BLaER1 (cell line): ENCODE data around the gene HYAL4.

Source experiments
- H3K27ac ChIP-seq: shearing (Covaris generic); formaldehyde crosslinking; 2 replicates; pipeline ENCODE4 v1.8.1; 2022
- H3K27me3 ChIP-seq: shearing (Covaris generic); formaldehyde crosslinking; 2 replicates; pipeline ENCODE4 v1.8.1; 2022
- H3K36me3 ChIP-seq: shearing (Covaris generic); formaldehyde crosslinking; 2 replicates; pipeline ENCODE4 v1.8.1; 2022
- H3K4me1 ChIP-seq: shearing (Covaris generic); formaldehyde crosslinking; 2 replicates; pipeline ENCODE4 v1.8.1; 2022
- H3K4me2 ChIP-seq: shearing (Covaris generic); formaldehyde crosslinking; 2 replicates; pipeline ENCODE4 v1.8.1; 2022
- H3K4me3 ChIP-seq: shearing (Covaris generic); formaldehyde crosslinking; 2 replicates; pipeline ENCODE4 v1.8.1; 2022
- H3K9ac ChIP-seq: shearing (Covaris generic); formaldehyde crosslinking; 2 replicates; pipeline ENCODE4 v1.8.1; 2022
- H3K9me3 ChIP-seq: shearing (Covaris generic); formaldehyde crosslinking; 2 replicates; pipeline ENCODE4 v1.8.1; 2022
- H4K20me1 ChIP-seq: shearing (Covaris generic); formaldehyde crosslinking; 2 replicates; pipeline ENCODE4 v1.8.1; 2022
- Cebpa-rat ChIP-seq: shearing (Covaris generic); IDR thresholded peaks from 2 replicates; pipeline ENCODE4 v1.8.1; 2022

Gene HYAL4, protein sequence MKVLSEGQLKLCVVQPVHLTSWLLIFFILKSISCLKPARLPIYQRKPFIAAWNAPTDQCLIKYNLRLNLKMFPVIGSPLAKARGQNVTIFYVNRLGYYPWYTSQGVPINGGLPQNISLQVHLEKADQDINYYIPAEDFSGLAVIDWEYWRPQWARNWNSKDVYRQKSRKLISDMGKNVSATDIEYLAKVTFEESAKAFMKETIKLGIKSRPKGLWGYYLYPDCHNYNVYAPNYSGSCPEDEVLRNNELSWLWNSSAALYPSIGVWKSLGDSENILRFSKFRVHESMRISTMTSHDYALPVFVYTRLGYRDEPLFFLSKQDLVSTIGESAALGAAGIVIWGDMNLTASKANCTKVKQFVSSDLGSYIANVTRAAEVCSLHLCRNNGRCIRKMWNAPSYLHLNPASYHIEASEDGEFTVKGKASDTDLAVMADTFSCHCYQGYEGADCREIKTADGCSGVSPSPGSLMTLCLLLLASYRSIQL

DNA sequence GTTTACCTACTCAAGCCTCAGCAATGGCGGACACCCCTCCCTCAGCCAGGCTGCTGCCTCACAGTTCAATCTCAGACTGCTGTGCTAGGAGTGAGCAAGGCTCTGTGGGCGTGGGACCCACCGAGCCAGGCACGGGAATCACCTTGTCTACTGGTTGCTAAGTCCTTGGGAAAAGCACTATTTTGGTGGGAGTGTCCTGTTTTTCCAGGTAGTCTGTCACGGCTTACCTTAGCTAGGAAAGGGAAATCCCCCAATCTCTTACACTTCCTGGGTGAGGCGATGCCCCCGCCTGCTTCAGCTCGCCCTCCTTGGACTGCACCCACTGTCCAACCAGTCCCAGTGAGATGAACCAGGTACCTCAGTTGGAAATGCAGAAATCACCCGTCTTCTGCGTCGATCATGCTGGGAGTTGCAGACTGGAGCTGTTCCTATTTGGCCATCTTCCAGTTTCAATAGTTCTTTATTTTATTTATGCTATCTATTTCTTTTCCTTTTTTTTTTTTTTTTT lies at the start of gene HYAL4:
TSS of gene HYAL4 (plus strand) at position 458 of the 508 bp plus-strand sequence. CDS start 23,105 bp downstream, outside the sequence.
- Histone ChIP-seq H3K9me3 (no peaks in the 10 kb centered on the region), H3K4me2 (peak within 1 kb of the TSS; percentile 58), H3K27ac (no peak within 1 kb of the TSS), H3K4me3 (no peak within 1 kb of the TSS), H4K20me1 (no peaks in the 10 kb centered on the region), H3K9ac (no peak within 1 kb of the TSS), H3K4me1 (peaks cover 14% of the 10 kb centered on the region), H3K36me3 (no peaks in the 10 kb centered on the region), H3K27me3 (no peaks in the 10 kb centered on the region)
- TF ChIP-seq Cebpa-rat = no peak

DNA sequence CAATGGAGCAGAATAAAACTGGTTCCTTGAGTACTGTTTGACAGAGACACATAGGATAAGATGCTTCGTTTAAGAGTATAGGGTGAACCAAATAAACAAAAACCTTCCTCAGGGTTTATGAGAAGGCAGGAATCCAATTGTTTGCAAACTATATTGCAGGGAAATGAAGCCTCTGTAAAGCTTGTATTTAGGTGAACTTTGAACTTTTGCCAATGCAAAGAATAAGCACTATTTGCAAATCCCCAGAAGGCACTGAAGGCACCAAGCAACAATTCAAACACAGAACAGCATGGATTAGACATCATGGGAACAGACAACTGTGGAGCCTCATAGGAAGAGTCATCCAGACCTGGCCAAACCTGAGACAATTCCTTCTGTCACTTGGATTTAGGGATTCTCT lies 49.1 kb upstream of the HYAL4 start:
- no peak for TF ChIP-seq Cebpa-rat
- Histone ChIP-seq H3K9me3 (no peaks in the 10 kb centered on the region), H4K20me1 (no peaks in the 10 kb centered on the region), H3K4me1 (peaks cover 8% of the 10 kb centered on the region), H3K9ac (no peak overlapping the region), H3K27me3 (no peaks in the 10 kb centered on the region), H3K4me3 (no peak overlapping the region), H3K36me3 (no peaks in the 10 kb centered on the region), H3K4me2 (no peak overlapping the region), H3K27ac (no peak overlapping the region)

DNA sequence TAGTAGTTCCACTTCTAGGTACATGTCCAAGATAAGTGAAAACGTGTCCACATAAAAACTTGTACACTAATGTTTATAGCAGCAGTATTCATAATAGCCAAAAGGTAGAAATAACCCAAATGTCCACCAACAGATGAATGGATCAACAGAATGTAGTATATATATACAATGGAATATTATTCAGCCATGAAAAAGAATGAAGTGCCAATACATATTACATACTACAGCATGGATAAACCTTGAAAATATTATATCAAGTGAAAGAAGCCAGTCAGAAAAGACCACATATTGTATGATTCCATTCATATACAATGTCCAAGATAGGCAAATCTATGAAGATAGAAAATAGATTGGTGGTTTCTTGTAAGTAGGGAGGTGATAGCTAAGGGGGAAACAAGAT lies 48.4 kb upstream of the HYAL4 start:
- Histone ChIP-seq H3K36me3 (no peaks in the 10 kb centered on the region), H3K4me2 (no peak overlapping the region), H3K4me3 (no peak overlapping the region), H3K9me3 (no peaks in the 10 kb centered on the region), H3K27me3 (no peaks in the 10 kb centered on the region), H3K27ac (no peak overlapping the region), H4K20me1 (no peaks in the 10 kb centered on the region), H3K9ac (no peak overlapping the region), H3K4me1 (peaks cover 8% of the 10 kb centered on the region)
- TF ChIP-seq Cebpa-rat = no peak

DNA sequence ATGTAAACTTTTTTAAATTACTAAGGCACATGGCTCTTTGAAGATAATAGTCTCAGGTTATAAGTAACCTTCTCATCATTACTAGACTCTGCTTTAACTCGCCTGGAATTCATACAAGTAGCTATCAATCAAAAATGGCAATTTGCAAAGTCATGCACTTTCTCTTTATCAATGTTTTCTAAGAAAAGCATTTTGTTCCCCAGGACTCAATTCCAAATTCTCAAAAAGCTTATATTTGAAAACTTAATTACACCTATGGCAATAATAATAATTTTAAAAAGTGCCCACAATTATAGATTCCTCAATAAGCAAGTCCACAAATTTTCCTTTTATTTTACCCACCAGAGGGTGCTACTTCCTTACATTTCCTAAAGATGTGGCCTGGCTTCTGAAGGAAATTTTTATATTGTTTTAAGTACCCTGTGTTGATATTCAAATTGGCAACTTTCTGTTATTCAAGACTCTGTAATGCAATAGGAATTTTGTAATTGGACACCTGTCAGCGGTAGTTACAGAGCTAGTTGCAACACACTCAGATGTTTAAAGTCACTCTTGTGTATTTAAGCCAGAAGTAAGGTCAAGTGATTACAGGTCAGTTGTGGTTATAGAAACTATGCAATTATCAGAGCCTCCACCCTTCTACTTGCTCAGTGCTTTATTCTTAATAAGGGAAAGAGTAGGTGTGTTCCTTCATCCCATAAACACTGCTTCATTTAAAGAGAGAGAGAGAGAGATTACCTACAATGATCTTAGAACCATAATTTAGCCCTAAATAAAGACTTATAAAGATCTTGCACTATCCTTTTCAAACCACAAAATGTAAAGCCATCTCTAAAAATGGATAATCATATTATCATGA lies 47.1 kb upstream of the HYAL4 start:
- Histone ChIP-seq H3K4me3 (no peak overlapping the region), H3K36me3 (no peaks in the 10 kb centered on the region), H3K9ac (no peak overlapping the region), H3K4me1 (peaks cover under 1% of the 10 kb centered on the region), H3K27me3 (no peaks in the 10 kb centered on the region), H4K20me1 (no peaks in the 10 kb centered on the region), H3K9me3 (no peaks in the 10 kb centered on the region), H3K4me2 (no peak overlapping the region), H3K27ac (no peak overlapping the region)
- TF ChIP-seq Cebpa-rat = no peak

DNA sequence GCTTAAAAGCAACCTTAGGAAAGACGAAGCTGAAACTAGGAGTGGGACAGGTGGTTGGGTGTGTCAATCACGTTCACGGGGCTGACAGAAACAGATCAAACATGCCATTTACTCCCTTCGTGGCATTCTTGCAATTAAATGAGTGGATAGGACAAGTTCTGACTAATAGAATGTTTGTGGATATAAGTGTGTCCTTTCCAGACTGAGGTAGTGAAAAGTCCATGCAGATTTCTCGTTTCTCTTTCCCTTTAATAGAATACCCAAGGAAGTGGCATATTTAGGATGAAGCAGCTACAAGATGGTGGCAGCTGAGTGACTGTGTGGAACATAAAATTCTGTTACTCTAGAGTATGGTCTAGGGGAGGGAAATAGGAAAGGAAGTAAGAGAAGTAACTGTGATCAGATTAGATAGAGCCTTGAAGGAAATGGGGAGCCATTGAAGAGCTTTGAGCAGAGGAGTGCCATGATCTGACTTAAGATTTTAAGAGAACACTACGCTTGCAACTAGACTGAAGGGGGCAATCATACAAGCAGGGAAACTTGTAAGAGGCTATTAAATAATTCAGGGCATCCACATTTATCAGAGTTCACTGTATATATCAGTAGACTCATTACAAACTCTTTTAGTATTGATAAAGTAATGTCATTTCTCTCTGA lies 46.3 kb upstream of the HYAL4 start:
- no peaks in the 10 kb centered on the region for H3K27me3 ChIP-seq
- no peaks in the 10 kb centered on the region for H3K36me3 ChIP-seq
- no peaks in the 10 kb centered on the region for H4K20me1 ChIP-seq
- no peak overlapping the region for H3K4me2 ChIP-seq
- TF ChIP-seq Cebpa-rat = no peak
- no peak overlapping the region for H3K27ac ChIP-seq
- no peak overlapping the region for H3K4me3 ChIP-seq
- no peaks in the 10 kb centered on the region for H3K9me3 ChIP-seq
- no peak overlapping the region for H3K9ac ChIP-seq
- no peaks in the 10 kb centered on the region for H3K4me1 ChIP-seq

DNA sequence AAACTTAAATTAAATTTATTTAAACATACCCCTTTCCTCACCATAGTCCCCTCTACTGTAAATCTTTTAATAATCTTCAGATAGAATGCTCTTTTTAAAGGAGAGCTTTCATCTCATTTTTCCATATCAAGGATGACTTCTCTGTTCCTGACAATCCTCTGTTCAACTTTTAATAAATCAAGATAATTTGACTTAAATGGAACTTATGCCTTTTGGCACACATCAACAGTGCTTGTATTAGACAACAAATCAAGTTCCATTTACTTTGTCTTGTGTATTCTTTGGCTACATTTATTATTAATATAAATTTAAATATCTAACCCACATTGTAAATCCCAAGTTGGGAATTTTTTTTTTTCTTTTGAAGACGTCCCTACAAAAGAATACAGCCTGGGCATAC lies 42.7 kb upstream of the HYAL4 start:
- Histone ChIP-seq H3K4me1 (no peaks in the 10 kb centered on the region), H3K4me2 (no peak overlapping the region), H3K36me3 (no peaks in the 10 kb centered on the region), H3K9ac (no peak overlapping the region), H3K4me3 (no peak overlapping the region), H4K20me1 (no peaks in the 10 kb centered on the region), H3K27me3 (no peaks in the 10 kb centered on the region), H3K27ac (no peak overlapping the region), H3K9me3 (no peaks in the 10 kb centered on the region)
- TF ChIP-seq Cebpa-rat = no peak

DNA sequence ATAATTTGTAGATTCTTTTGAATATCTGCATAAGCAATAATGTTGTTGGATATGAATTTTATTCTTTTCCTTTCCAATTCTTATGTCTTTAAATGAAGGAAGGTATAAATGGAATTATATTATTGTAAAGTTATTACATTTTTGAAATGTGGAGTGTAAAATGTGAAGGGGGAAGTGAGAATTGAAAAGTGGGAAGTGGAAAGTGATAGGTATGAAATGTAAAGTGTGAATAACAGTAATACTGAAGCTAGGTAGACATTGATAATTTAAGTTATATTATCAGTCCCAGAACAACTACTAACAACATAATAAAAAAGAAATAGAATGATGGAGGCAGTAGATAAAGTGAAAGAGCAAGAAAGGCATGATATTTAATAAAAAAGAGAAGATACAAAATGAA lies 39.7 kb upstream of the HYAL4 start:
- TF ChIP-seq Cebpa-rat = no peak

DNA sequence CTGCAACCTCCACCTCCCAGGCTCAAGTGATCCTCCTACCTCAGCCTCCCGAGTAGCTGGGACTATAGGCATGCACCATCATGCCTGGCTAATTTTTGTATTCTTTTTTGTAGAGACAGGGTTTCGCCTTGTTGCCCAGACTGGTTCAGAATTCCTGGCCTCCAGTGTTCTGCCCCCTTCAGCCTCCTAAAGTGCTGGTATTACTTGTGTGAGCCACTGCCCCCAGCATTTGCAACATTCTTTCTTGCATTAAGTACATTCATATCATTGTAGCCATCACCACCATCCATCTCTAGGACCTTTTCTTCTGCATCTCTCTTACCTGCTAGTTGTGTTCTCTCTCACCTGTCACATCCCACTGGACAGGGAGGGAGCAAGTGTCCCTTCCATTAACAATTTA lies 35.5 kb upstream of the HYAL4 start:
- no peaks in the 10 kb centered on the region for H3K9me3 ChIP-seq
- H3K27me3 ChIP-seq = no peaks in the 10 kb centered on the region
- no peak overlapping the region for H3K27ac ChIP-seq
- no peaks in the 10 kb centered on the region for H3K36me3 ChIP-seq
- no peaks in the 10 kb centered on the region for H3K4me1 ChIP-seq
- no peak overlapping the region for H3K4me3 ChIP-seq
- H3K4me2 ChIP-seq = no peak overlapping the region
- H3K9ac ChIP-seq = no peak overlapping the region
- no peaks in the 10 kb centered on the region for H4K20me1 ChIP-seq
- no peak for TF ChIP-seq Cebpa-rat

More for the DNA sequence above, 39.7 kb upstream of the HYAL4 start:
- Histone ChIP-seq H3K4me2 (no peak overlapping the region), H4K20me1 (no peaks in the 10 kb centered on the region), H3K4me3 (no peak overlapping the region), H3K4me1 (no peaks in the 10 kb centered on the region), H3K27ac (no peak overlapping the region), H3K27me3 (no peaks in the 10 kb centered on the region), H3K9ac (no peak overlapping the region), H3K9me3 (no peaks in the 10 kb centered on the region), H3K36me3 (no peaks in the 10 kb centered on the region)

DNA sequence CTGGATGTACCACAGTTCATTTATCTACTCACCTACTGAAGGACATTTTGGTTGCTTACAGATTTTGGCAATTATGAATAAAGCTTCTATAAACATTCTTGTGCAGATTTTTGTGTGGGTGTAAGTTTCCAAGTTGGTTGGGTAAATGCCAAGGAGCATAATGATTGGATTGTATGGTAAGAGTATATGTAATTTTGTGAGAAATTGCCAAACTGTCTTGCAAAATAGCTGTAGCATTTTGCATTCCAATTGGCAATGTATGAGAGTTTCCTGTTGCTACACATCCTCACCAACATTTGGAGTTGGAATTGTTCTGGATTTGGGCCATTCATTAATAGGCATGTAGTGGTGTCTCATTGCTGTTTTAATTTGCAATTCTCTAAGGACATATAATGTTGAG lies 33.9 kb upstream of the HYAL4 start:
- H3K9me3 ChIP-seq = no peaks in the 10 kb centered on the region
- no peak overlapping the region for H3K9ac ChIP-seq
- H3K4me3 ChIP-seq = no peak overlapping the region
- H3K27me3 ChIP-seq = no peaks in the 10 kb centered on the region
- H3K27ac ChIP-seq = no peak overlapping the region
- H3K4me1 ChIP-seq = no peaks in the 10 kb centered on the region
- no peak for TF ChIP-seq Cebpa-rat
- H3K4me2 ChIP-seq = no peak overlapping the region
- H4K20me1 ChIP-seq = no peaks in the 10 kb centered on the region
- no peaks in the 10 kb centered on the region for H3K36me3 ChIP-seq
